A673 (cell line): ENCODE results near the gene OR11G2. TPM values are rescaled to one million over a fixed set of nuclear protein-coding genes. Genes with fewer than 3 reads are reported as not detected.

Source experiments
- BruUV-seq: library from RNA; stranded (reverse); fragments of 400-500 nt; replicated peaks from 2 replicates; lab custom pipeline; 2021; lab: Mats Ljungman, UMichigan
- CTCF ChIA-PET: fragments of 300-600 bp; sonication (Branson Sonifier 250); formaldehyde crosslinking; loops from one replicate; lab custom pipeline; 2022; ENCODE audit warnings: antibody characterized with exemption; lab: Charles Lee
- POLR2A ChIA-PET: fragments of 300-600 bp; sonication (Branson Sonifier 250); formaldehyde crosslinking; loops from one replicate; lab custom pipeline; 2022; ENCODE audit warnings: antibody characterized with exemption; ENCODE audit not compliant: low non-redundant PET; lab: Charles Lee
- DNase-seq: peaks from one replicate; pipeline ENCODE4 v3.0.0-alpha.2; 2015; ENCODE audit warnings: low spot score
- H3K27ac ChIP-seq: fragments of 200-600 bp; sonication (generic); 2 replicates; pipeline ENCODE4 v1.5.1; 2016; ENCODE audit warnings: mixed run types, low read depth, mild to moderate bottlenecking, mixed read lengths, antibody characterized with exemption, low read length; ENCODE audit not compliant: poor library complexity, severe bottlenecking
- H3K27me3 ChIP-seq: fragments of 200-600 bp; sonication (generic); replicated peaks from 2 replicates; pipeline ENCODE4 v1.6.1; 2017; ENCODE audit warnings: mixed run types, low read depth, mild to moderate bottlenecking, mixed read lengths, antibody characterized with exemption, low read length; ENCODE audit not compliant: insufficient read depth, poor library complexity
- H3K36me3 ChIP-seq: fragments of 200-600 bp; sonication (generic); 2 replicates; pipeline ENCODE4 v1.6.1; 2016; ENCODE audit warnings: mixed run types, mild to moderate bottlenecking, mixed read lengths, antibody characterized with exemption, low read length; ENCODE audit not compliant: insufficient read depth, poor library complexity, severe bottlenecking
- H3K4me1 ChIP-seq: fragments of 200-600 bp; sonication (generic); 2 replicates; pipeline ENCODE4 v1.6.1; 2017; ENCODE audit warnings: mixed run types, mild to moderate bottlenecking, mixed read lengths, antibody characterized with exemption, low read length; ENCODE audit not compliant: insufficient read depth, poor library complexity, severe bottlenecking
- H3K4me3 ChIP-seq: fragments of 200-600 bp; sonication (generic); 2 replicates; pipeline ENCODE4 v1.5.1; 2016; ENCODE audit warnings: low read depth, mixed run types, mild to moderate bottlenecking, mixed read lengths, low read length; ENCODE audit not compliant: poor library complexity, severe bottlenecking
- H3K9me3 ChIP-seq: fragments of 200-600 bp; sonication (generic); 2 replicates; pipeline ENCODE4 v1.6.1; 2016; ENCODE audit warnings: mixed run types, low read depth, mild to moderate bottlenecking, mixed read lengths, antibody characterized with exemption, low read length; ENCODE audit not compliant: poor library complexity, severe bottlenecking
- EZH2 ChIP-seq: fragments of 200-600 bp; sonication (generic); IDR thresholded peaks from 2 replicates; pipeline ENCODE4 v1.6.1; 2017; ENCODE audit warnings: borderline replicate concordance, low read depth, mild to moderate bottlenecking, mixed read lengths, antibody characterized with exemption, low read length; ENCODE audit not compliant: poor library complexity, severe bottlenecking
- intact Hi-C: fragments of 100-400 bp; cut with micrococcal nuclease; formaldehyde crosslinking; loops from one replicate; pipeline ENCODE4 v1.10.0; 2022; ENCODE audit not compliant: unreplicated experiment
- total RNA-seq: library from RNA; stranded (reverse); gene quantifications from 2 replicates; pipeline ENCODE4 v1.2.3, GENCODE V29; 2021
- TF ChIP-seq, protein P1 (sequence below): fragments of 300-800, 200-600 bp; sonication (generic); conservative IDR thresholded peaks from 2 replicates; pipeline ENCODE4 v1.5.1; 2017; ENCODE audit warnings: low read depth, mild to moderate bottlenecking, antibody characterized with exemption, low read length, moderate library complexity, mixed read lengths

Gene OR11G2
- total RNA-seq, 1 experiment from 2014 or later, result not detected

DNA sequence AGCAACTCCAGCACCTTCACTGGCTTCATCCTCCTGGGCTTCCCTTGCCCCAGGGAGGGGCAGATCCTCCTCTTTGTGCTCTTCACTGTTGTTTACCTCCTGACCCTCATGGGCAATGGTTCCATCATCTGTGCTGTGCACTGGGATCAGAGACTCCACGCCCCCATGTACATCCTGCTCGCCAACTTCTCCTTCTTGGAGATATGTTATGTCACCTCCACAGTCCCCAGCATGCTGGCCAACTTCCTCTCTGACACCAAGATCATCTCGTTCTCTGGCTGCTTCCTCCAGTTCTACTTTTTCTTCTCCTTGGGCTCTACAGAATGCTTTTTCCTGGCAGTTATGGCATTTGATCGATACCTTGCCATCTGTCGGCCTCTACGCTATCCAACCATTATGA is 6.8 kb downstream of the OR11G2 start:
- no peak for TF ChIP-seq EZH2
- TF ChIP-seq, protein P1, sequence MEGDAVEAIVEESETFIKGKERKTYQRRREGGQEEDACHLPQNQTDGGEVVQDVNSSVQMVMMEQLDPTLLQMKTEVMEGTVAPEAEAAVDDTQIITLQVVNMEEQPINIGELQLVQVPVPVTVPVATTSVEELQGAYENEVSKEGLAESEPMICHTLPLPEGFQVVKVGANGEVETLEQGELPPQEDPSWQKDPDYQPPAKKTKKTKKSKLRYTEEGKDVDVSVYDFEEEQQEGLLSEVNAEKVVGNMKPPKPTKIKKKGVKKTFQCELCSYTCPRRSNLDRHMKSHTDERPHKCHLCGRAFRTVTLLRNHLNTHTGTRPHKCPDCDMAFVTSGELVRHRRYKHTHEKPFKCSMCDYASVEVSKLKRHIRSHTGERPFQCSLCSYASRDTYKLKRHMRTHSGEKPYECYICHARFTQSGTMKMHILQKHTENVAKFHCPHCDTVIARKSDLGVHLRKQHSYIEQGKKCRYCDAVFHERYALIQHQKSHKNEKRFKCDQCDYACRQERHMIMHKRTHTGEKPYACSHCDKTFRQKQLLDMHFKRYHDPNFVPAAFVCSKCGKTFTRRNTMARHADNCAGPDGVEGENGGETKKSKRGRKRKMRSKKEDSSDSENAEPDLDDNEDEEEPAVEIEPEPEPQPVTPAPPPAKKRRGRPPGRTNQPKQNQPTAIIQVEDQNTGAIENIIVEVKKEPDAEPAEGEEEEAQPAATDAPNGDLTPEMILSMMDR, result no peak
- no TSS peak for BruUV-seq
- CTCF ChIA-PET, result no interaction called here
- Histone ChIP-seq H3K27ac (no peak overlapping the region), H3K27me3 (peaks cover 12% of the 10 kb centered on the region), H3K4me1 (no peaks in the 10 kb centered on the region), H3K36me3 (no peaks in the 10 kb centered on the region), H3K9me3 (no peaks in the 10 kb centered on the region), H3K4me3 (no peak overlapping the region)
- POLR2A ChIA-PET, result no interaction called here
- DNase-seq, result no peak
- intact Hi-C loops, result no loop called here

DNA sequence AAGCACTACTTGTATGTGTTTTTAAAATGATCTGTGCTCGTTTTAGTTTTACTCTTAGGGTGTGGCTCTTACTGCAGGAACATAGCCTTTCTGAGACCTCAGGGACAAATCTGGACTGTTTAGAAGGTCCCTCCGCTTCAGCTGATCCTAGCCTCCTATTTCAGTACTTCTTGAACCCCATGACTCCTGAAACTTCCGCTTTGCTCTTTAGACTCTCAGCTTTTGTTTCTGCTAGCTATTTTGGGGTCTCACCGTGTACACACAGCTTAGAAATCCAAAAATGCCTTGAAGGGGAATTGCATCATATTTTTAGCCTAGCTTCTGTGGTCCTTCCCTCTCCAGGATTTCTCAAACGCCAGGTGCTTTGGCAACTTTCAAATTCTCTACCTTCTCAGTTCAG is 8.3 kb downstream of the OR11G2 start:
- DNase-seq, result no peak
- no peaks in the 10 kb centered on the region for H3K36me3 ChIP-seq
- no peak for TF ChIP-seq EZH2
- TF ChIP-seq, protein P1, result no peak
- no peaks in the 10 kb centered on the region for H3K9me3 ChIP-seq
- ChIA-PET POLR2A (no interaction called here), CTCF (no interaction called here)
- BruUV-seq, result no TSS peak
- no peak overlapping the region for H3K27ac ChIP-seq
- peaks cover 12% of the 10 kb centered on the region for H3K27me3 ChIP-seq
- no peaks in the 10 kb centered on the region for H3K4me1 ChIP-seq
- no peak overlapping the region for H3K4me3 ChIP-seq
- intact Hi-C loops, result no loop called here

DNA sequence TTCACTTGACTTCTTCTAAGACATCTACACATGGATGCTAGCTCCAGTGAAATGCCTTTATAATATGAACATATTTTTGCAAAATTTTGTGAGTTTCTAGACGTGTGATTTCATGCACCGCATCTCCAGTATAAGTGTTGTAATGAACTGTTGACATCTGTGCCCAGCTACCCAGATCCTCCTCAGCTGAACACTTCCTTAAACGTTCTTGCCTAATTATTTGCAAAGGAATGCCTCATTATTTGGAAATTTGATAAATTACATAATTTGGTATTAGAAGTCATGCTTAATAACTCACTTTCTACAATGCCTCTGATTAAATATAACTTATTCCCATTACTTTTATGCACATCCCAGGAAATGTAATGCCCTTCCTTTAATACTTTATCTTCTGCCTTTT is 14.0 kb downstream of the OR11G2 start:
- TF ChIP-seq, protein P1, result no peak
- TF ChIP-seq EZH2, result no peak
- intact Hi-C loops, result no loop called here
- no TSS peak for BruUV-seq
- H3K27me3 ChIP-seq, result peaks cover 5% of the 10 kb centered on the region
- POLR2A ChIA-PET, result no interaction called here
- H3K36me3 ChIP-seq, result no peaks in the 10 kb centered on the region
- CTCF ChIA-PET, result no interaction called here
- no peaks in the 10 kb centered on the region for H3K4me1 ChIP-seq
- no peak overlapping the region for H3K4me3 ChIP-seq
- H3K27ac ChIP-seq, result no peak overlapping the region
- DNase-seq, result no peak
- no peaks in the 10 kb centered on the region for H3K9me3 ChIP-seq
